ENCODE results near the gene ZNF423.

ZNF423 gene

DNA sequence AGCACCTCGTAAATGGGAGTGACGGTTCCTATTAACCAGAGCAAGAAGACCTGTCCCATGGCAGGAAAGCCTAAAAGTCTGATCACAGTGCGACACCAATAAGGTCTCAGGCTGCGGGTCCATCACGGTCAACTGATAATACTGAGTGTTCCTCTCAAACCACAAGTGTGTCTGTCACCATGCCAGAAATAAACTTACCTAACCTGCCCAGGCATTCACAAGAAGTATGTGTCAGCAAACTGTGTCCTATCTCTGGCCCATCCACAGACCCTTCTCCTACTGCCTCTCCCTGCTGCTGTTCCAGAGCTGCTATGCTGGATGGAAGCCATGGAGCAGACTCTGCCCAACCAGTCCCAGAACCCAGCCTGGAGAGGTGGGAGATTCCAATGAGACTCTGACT is 73.5 kb downstream of the ZNF423 start:
- DNase-seq (ENCODE audit: low read depth) = no peak

DNA sequence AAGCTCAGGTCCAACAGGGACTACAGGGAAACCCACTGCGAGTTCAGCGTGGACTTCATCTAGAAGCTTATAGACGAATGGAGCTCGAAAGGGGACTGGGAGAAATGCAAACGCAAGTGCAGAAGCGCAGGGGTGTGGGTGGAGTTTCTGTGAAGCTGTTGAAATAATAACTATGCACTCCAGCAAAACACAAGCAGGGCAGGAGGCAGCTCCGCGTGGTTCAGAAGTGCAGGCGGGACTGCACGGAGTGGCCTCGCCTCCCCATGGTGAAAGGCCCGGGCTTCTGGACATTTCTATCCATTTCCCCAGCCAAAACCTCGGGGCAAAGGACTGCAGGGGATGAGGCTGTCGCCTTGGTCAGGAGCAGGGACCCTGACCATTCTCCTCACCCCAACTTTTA is 74.5 kb downstream of the ZNF423 start:
- no peak for DNase-seq (ENCODE audit: low read depth)

DNA sequence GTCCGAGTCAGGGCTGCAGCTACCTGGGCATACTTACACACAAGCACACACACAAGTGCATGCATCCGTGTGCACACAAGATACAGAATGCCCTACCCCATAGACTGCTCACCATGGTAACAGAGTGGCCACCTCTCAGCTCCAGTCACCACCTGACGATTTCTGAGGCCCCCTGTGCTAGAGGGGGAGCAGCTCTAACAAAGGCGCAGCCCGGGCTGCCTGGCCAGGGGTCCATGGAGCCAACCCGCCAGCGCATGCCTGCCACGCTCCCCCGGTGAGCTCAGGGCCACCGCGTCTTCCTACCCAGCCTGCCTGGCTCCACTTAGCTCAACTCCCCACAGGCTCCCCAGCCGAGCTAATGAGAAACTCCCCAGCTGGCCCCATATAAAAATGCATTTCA is 75.5 kb downstream of the ZNF423 start:
- no peak for DNase-seq (ENCODE audit: low read depth)

DNA sequence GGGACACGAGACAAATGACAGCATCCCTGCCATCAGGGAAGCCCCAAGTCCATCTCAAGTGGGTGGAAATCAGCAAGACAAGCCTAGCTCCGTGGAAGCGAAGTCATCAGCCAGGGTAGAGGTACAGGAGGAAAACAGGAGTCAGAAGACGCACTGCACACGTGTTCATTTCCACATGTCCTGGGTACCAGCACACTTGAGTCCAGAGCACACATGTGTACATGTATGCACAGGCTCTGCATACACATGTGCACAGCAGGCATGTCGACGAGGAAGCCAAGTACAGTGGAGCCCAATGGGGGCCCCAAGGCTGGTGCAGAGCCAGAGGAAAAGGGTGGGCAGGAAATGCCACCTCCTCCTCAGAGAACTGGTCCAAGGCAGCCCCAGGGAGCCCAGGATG is 75.9 kb downstream of the ZNF423 start:
- DNase-seq (ENCODE audit: low read depth) = no peak

DNA sequence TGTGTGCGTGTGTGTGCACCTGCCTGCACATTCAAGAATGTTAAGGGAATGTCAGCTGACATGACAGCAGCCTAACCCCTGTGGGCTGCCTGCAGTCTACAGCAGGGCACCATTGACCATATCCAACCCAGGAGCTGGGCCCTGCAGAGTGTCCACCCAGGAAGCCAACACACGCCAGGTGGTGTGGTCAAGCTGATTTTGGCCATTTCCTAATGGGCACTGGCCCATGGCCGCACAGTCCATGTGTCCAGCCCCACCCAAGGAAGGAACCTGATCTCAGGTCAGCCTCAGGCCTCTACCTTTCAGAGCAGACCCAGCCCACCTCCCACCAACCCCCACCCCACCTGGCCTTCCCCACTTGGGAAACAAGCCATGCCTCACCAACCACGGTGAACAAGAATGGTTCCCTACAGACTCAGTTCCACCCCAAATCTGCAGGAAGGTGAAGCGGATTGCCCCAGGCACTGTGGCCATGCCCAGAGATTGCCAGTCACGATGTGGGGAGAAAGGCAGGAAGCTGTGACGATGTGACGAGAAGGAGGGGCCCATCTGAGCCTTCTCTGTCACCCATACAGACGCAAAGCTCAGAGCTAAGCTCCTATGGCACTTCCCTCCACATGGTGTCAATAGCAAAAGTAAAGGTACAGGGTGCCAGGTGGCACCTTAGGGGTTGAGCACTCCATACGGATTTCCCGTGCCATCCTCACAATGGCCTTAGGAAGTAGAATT is 77.5 kb downstream of the ZNF423 start:
- DNase-seq (ENCODE audit: low read depth) = no peak

DNA sequence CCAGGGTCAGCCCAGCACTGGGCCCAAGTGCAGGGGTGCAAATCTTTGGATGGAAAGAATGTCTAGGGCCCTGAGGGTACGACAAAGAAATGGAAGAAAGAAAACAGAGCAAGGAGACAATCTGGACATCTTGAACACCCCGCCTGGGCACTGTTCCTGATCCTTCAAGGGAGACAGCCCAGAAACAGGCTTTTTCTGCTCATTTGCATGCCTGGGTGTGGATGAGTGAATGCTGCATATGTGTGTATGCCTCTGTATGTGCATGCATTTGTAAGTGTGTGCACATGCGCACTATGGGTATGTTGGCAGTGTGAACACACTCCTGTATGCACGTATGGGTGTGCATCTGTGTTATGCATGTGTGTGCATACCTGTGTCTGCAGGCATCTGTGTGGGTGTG is 79.2 kb downstream of the ZNF423 start:
- DNase-seq (ENCODE audit: low read depth) = no peak

DNA sequence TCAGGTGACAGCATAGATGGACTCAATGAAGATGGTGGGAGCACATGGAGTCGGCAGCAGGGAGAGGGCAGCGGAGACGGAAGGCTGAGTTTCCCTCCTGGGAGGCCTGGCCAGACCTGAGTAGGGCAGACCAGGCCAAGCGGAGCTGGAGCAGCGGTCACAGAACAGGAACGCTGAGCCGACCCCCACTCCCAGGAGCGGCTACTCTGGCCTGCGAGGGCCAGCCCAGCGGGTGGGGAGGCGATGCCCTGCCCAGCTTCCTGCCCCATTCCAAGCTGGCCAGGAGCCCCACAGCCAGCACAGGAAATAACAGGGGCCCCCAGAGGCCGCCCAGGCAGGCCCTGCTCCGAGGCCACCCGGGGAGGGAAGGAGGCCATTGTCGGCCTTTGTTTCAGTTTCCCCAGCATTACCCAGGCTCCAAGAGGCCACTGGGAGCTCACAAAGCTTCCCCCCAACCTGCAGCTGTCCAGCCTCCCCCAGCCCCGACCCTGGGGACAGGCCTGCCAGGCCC is 79.8 kb downstream of the ZNF423 start:
- no peak for DNase-seq (ENCODE audit: low read depth)

DNA sequence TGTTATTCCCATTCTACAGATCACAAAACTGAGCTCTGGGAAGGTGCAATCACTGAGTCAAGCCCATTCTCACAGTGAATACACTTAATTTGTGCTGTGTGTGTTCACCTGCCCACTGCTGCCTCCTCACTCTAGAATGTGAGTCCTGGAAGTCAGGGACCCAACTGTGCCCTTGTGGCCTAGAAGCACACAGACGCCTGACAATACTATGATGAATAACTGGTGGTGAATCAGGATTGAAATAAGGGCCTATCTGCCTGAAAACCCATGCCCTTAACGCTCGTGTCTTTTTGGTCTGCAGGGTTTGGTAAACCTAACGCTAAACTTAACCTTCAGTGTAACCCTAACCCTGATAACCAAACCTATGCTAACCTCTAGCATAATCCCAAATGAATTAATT is 80.3 kb downstream of the ZNF423 start:
- DNase-seq (ENCODE audit: low read depth) = no peak

DNA sequence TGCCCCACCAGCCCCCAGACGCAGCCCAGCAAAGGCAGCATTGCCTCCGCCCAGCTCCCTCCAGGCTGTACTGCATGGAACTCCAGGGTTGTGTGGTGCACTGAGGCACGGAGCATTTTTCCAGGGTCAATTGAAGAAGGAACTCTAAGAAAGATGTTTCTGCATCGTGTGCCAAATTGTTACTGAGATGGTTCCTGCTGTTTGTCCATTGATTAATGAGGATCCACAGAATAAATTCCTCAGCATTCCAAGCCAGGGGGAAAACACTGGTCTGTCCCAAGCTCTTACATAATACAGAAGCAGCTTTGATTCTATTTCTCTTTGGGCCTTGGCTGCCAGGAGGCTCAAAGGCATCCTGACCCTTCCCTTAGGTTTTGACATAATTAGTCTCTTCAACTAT is 80.9 kb downstream of the ZNF423 start:
- DNase-seq (ENCODE audit: low read depth) = no peak

DNA sequence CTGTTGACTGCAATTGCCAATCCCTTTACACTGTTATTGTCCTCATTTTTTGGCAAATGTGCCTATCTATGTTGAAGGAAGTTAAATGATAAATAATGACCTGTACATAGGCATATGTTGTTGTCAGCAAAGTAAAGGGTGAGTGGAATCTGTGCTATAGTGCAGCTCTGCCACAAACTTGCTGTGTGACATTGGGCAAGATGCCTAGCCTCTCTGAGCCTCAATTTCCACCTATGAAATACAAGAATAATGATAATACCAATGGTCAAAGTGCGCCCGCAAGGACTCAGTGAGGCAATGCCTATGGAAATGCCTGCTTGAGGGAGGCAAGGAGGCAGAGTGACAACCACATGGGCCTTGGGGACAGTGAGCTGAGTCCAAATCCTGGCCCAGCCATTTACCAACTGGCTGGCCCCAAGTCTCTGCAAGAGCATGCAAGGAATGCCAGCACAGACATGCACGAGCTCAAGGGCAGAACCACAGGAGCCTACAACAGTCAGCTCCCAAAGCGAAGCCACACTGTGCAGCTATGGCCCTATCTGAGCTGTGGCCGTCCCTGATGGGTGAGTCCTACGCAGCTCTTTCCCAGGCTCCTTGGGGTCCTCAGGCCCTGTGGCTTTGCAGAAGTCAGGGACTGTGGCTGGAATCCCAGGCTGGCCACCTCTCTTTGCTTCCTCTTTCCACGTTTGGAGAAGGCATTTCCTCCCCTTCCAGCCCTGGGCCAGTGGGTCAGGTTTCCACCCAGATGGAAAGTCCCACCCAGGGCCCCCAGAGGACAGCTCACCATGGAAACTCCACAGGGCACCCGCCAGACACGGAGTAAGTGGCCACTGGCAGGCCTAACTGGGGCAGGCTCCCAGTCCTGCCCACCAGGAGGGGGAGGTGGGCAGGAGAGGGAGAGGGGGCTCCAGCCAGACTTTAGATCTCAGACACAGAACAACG is 82.1 kb downstream of the ZNF423 start:
- no peak for DNase-seq (ENCODE audit: low read depth)

DNA sequence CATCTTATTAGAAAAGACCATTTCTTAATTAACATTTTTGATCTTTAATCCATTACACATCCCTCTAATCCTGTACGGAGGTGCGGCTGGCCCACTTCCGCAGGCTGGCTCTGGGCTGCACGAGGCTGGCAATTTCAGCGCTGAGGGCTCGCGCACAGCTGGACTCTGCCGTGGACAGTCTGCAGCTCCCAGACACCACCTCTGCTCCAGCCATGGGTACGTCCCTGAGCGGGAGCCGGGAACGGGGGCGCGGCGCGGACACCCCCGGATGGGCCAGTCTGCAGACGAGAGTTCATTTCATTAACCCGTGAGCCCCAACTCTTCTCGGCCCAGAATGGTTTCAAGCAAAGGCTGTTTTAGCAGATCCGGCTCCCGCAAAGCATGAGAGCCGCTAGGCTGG is 87.9 kb downstream of the ZNF423 start:
- no peak for DNase-seq (ENCODE audit: low read depth)

DNA sequence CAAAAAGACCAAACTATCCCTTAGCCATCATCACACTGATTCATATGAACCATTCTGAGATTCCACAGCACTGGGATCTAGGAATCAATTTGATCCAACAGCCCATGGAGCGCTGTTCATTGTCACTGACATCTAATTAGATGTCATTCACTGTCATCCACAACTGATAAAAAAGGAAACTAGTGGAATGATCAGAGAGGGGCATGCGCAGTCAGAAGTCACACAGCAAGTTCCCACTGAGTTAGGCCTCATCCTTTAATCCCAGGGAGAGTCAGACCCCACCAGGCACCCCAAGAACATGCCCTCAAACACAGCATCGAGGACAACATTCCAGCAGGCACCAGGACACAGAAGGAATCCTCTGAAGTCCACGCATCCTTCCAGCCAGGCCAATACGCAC is 88.5 kb downstream of the ZNF423 start:
- DNase-seq (ENCODE audit: low read depth) = no peak

DNA sequence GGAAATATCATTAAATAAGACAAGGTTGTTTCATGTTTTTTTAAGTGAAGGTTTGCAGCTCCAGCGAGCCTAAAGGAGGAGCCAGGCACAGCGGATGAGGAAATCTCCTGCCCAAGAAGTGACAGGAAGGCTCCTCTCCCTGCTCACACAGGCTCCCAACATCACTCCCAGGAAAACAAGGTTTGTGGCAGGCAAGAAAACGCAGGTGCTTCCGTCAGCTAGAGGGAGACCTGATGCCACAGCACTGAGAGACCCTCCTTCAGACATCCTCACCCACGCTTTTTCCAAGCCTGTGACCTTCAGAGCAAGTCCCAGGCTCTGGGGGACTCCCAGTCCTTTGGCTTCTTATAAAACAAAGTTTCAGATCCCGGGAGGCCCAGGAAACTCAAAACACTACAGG is 89.7 kb downstream of the ZNF423 start:
- DNase-seq (ENCODE audit: low read depth) = no peak

DNA sequence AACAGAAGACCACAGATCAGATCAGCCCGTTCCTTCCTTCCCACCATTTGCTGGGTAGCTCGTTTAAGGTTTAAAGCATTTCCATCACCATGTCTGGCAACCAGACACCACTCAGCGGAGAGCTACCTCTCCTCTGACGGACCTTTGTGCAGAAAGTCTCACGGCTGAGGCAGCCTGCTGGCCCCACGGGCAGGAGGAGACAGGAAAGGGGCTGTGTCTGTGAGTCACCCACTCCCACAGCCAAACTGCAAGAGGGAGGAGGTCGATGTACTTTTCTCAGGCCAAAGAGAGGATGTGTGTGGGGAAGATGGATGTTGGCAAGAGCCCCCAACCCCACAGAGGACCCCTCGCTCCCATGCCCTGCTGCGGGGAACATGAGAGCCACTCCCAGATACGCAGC is 92.1 kb downstream of the ZNF423 start:
- no peak for DNase-seq (ENCODE audit: low read depth)

DNA sequence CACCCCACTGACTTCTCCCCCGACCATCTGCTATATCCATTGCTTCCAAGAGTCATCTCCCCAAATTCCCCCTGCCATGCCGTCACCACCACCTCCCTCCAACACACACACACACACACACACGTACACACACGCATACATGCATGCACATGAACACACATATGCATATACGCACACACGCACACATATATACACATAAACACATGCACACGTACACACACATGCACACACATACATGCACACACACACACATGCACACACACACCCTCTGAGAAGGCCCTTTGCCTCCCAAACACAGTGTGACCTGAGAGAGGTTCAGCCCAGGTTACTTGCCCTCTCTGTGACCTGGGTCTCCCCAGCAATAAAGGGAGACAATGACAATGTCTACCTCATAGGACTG is 95.1 kb downstream of the ZNF423 start:
- no peak for DNase-seq (ENCODE audit: low read depth)

DNA sequence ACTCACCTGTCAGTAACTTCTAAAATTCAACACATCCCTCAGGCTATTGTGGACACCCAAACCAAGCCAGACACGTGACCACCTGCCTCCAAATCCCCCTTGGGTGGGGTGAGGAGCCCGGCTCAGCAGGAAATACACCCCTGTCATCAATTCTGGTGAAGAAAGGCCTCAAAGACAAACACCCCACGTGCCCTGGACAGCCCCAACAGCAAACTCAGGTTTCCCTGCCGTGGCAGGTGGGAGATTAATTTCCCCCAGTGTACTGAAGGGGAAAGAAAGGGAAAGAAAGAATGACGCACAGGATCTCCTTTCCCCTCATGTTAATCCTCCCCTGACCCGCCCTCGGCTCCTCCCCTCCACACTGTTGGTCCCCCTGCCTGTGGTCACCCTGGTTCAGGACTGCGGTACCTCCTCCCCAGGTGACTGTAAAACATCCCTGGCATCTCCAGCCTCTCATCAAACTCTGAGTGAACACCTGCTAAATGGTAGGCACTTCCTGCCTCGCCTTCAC is 98.3 kb downstream of the ZNF423 start:
- DNase-seq (ENCODE audit: low read depth) = no peak

DNA sequence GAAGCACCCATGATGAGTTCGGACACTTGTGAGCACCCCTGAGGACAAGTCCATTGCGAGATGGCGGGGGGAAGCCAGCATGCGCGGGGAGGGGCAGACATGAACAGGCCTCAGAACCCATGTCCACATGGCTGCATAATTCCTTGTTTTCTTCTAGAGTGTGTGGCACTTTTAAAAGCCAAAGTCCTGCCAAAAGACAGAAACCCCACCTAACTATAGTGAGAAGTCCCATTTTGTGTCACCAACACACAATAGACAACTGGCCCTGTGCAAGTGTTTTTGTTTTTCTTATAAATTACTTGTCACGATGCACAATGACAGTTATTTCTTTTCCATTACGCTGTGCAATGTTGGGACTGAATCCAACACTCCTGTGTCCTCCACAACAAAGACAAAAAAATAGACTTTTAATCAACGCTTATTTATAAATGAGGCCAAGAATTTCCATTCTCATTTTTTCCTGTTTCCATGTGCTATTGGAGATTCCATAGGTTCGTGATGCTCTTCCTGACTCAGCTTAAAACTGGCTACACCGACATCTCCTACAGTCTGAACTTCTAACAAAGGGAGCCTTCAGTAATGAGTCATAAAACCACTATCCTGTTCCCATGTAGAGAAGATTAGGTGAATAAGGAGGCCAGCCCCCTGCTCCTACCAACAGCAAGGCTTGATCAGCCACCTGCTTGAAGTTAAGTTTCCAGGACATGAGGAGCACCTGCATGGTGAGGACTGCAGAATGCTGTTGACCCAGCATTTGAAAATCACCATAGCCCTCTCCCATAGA is 98.9 kb downstream of the ZNF423 start:
- DNase-seq (ENCODE audit: low read depth) = no peak

DNA sequence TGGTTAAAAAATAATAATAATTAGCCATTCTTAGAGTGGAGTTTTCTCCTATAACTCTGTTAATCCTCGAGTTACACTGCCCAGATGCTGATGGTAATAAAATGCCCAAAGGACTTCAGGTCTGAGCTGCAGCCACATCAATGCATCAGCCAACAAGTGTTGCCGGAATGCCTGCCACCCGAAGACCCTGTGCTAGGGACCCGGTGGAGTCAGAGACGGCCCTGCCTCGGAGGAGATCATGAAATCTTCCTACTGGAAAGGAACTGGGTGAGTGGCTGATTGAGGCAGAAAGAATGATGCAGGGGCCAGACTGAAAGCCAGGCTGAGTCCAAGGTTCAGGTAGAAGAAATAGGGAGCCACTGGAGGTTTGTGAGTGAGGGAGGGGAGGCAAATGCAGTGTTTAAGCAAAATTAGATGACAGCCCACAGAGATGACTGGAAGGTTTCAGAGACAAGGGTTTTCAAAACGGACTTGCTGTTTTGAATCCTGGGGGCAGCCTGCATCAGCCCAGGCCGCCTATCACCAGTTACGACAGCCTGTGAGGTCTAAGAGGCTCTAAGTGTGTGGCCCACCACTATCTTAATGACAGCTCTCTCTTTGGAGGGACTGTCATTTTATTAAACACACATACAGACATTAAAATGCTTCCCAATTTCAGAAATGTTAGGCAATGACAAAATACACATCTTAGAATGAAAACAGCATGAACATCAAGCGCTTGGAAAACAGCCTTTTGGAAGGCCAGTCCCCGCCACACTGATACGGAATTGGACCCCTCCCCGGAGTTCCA is 100.0 kb downstream of the ZNF423 start:
- no peak for DNase-seq (ENCODE audit: low read depth)

DNA sequence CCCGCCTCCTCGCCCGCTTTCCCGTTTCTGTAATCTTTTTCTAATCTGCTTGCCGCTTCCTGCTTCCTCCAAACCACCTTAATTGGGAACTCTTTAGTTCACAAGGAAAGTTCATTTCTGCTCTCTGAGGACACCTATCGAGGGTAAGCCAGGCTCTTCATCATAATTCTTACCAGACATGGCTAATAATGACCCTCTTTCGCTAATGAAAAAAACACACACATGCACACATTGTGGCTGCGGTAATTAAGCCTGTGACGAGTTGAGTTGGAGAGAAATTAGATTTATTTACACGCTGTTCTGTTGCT is 100.6 kb downstream of the ZNF423 start:
- no peak for DNase-seq (ENCODE audit: low read depth)

DNA sequence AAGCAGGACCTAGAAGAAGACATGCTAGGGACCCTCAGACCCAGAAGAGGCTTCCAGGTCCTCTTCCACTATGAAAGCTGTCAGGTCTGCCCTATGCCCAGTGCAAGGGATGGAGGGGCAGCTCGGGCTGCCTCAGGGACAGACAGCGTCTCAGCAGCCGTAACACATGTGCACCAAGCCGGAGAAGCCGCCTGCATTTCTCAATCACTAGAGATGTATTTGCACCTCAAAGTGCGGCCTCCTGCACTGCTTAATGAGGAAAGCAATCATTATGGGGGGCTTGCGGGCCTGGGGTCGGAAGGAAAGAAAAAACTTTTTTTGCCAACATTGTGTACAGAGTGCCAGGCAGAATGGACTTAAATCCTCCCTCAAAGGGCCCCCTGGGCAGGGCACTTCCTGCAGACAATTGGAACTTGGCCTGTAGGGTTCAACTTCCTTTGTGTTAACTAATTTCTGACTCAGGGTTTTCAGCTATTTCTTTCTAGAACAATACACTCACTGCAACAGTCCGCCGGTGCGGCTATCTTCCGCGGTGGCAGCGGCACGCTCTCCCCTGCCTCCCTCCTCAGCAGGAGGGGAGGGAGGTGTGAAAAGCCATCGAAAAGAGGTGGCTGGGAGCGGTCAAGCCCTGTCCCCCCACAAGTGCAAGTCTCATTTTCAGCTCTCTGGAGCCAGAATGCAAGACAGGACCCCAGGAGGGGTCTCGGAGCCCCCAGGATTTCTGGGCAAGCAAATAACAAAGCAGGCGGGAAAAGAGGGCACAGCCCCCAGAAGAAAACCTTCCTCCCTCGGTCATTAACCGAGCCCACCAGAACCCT is 101.2 kb downstream of the ZNF423 start:
- DNase-seq (ENCODE audit: low read depth) = no peak
